Measurements from ENCODE around the gene GPC3. TPM values are rescaled to one million over a fixed set of nuclear protein-coding genes. Genes with fewer than 3 reads are reported as not detected.

The GPC3 gene
- total RNA-seq, 1 donor from 2014 or later = 4.2 TPM

- Mint-ChIP-seq H3K27ac (ENCODE audit: unreplicated experiment) (no peak overlapping the region), H3K27me3 (ENCODE audit: unreplicated experiment) (no peaks in the 10 kb centered on the region), H3K4me3 (ENCODE audit: unreplicated experiment) (no peak overlapping the region), H3K36me3 (ENCODE audit: unreplicated experiment) (no peaks in the 10 kb centered on the region), H3K4me1 (ENCODE audit: low read depth, unreplicated experiment) (peaks cover 5% of the 10 kb centered on the region), H3K9me3 (ENCODE audit: unreplicated experiment) (no peaks in the 10 kb centered on the region)
- no peak for DNase-seq
- TF ChIP-seq CTCF (IDR thresholded peaks at IDR 0.05; ENCODE audit: partially characterized antibody, unreplicated experiment) = no peak
Observed at GRCh38 chrX:133534172-133534571, 451.2 kb downstream of the GPC3 start.

- Mint-ChIP-seq H3K4me3 (ENCODE audit: unreplicated experiment) (no peak overlapping the region), H3K27me3 (ENCODE audit: unreplicated experiment) (no peaks in the 10 kb centered on the region), H3K9me3 (ENCODE audit: unreplicated experiment) (no peaks in the 10 kb centered on the region), H3K36me3 (ENCODE audit: unreplicated experiment) (no peaks in the 10 kb centered on the region), H3K4me1 (ENCODE audit: low read depth, unreplicated experiment) (peaks cover 5% of the 10 kb centered on the region), H3K27ac (ENCODE audit: unreplicated experiment) (no peak overlapping the region)
- no peak for DNase-seq
- TF ChIP-seq CTCF (IDR thresholded peaks at IDR 0.05; ENCODE audit: partially characterized antibody, unreplicated experiment) = no peak
Observed at GRCh38 chrX:133533249-133533648, 452.1 kb downstream of the GPC3 start.

GRCh38 chrX:133530960-133531359 is 454.4 kb downstream of the GPC3 start:
- Mint-ChIP-seq H3K27ac (ENCODE audit: unreplicated experiment) (no peak overlapping the region), H3K4me1 (ENCODE audit: low read depth, unreplicated experiment) (no peaks in the 10 kb centered on the region), H3K27me3 (ENCODE audit: unreplicated experiment) (no peaks in the 10 kb centered on the region), H3K9me3 (ENCODE audit: unreplicated experiment) (no peaks in the 10 kb centered on the region), H3K36me3 (ENCODE audit: unreplicated experiment) (no peaks in the 10 kb centered on the region), H3K4me3 (ENCODE audit: unreplicated experiment) (no peak overlapping the region)
- TF ChIP-seq CTCF (IDR thresholded peaks at IDR 0.05; ENCODE audit: partially characterized antibody, unreplicated experiment) = no peak
- no peak for DNase-seq

GRCh38 chrX:133529578-133529977 is 455.8 kb downstream of the GPC3 start:
- Mint-ChIP-seq H3K27me3 (ENCODE audit: unreplicated experiment) (no peaks in the 10 kb centered on the region), H3K36me3 (ENCODE audit: unreplicated experiment) (no peaks in the 10 kb centered on the region), H3K4me1 (ENCODE audit: low read depth, unreplicated experiment) (no peaks in the 10 kb centered on the region)

GRCh38 chrX:133527825-133528224 is 457.6 kb downstream of the GPC3 start:
- no peaks in the 10 kb centered on the region for H3K36me3 Mint-ChIP-seq (ENCODE audit: unreplicated experiment)

More at GRCh38 chrX:133529578-133529977, 455.8 kb downstream of the GPC3 start:
- Mint-ChIP-seq H3K4me3 (ENCODE audit: unreplicated experiment) (no peak overlapping the region), H3K27ac (ENCODE audit: unreplicated experiment) (no peak overlapping the region), H3K9me3 (ENCODE audit: unreplicated experiment) (no peaks in the 10 kb centered on the region)
- no peak for TF ChIP-seq CTCF (IDR thresholded peaks at IDR 0.05; ENCODE audit: partially characterized antibody, unreplicated experiment)
- no peak for DNase-seq

More at GRCh38 chrX:133527825-133528224, 457.6 kb downstream of the GPC3 start:
- TF ChIP-seq CTCF (IDR thresholded peaks at IDR 0.05; ENCODE audit: partially characterized antibody, unreplicated experiment) = no peak
- no peak for DNase-seq
- H3K4me1 Mint-ChIP-seq (ENCODE audit: low read depth, unreplicated experiment) = no peaks in the 10 kb centered on the region
- H3K4me3 Mint-ChIP-seq (ENCODE audit: unreplicated experiment) = no peak overlapping the region
- H3K27ac Mint-ChIP-seq (ENCODE audit: unreplicated experiment) = no peak overlapping the region
- H3K27me3 Mint-ChIP-seq (ENCODE audit: unreplicated experiment) = no peaks in the 10 kb centered on the region
- H3K9me3 Mint-ChIP-seq (ENCODE audit: unreplicated experiment) = no peaks in the 10 kb centered on the region

Data from glutamatergic neuron (in vitro differentiated cells).